Measurements from ENCODE around the gene SLC6A11. TPM values are rescaled to one million over a fixed set of nuclear protein-coding genes. Genes with fewer than 3 reads are reported as not detected.
A peak's percentile ranks its signal among the peaks of the same experiment; 100 is the strongest.

Gene SLC6A11
- total and polyA plus RNA-seq, 10 donors, result 0.03 to 2.7 (median 0.41) TPM; not detected in 2

DNA sequence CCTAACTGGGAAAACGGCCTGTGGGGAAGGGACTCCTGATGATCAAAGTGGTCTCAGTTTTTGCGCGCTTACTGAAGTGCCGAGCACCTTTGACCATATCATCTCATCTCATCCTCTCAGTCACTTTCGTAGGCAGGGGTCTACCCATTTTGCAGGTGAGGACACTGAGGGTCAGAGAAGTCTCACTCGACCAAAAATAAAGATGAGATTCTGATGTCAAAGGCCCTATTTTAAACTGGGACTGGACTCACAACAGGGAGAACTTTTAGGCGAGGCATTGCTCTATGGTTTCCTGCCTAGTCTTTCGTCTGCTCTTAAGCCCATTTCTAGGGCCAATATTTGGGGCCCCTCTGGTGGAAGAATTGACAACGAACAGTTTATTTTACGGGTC lies 830 bp downstream of the SLC6A11 start:
- H3K27me3 ChIP-seq (replicated peaks in 1 of 7), result peaks cover 0 to 56% (median 14%) of the 10 kb centered on the region in 7 donors
- peaks cover 0 to 13% (median 6%) of the 10 kb centered on the region in 6 donors for H3K4me1 ChIP-seq
- H3K36me3 ChIP-seq, result no peaks in the 10 kb centered on the region
- WGBS, 5 donors, result 70 to 77% (median 73%) methylated on average over 10 of the region's 10 CpGs
- no peak overlapping the region for H3K27ac ChIP-seq
- no peak for DNase-seq
- no peak for TF ChIP-seq POLR2A (IDR thresholded peaks at IDR 0.05)
- TF ChIP-seq CTCF (IDR thresholded peaks at IDR 0.05 in 8 of 11, conservative IDR thresholded peaks at IDR 0.05 in 3 of 11), result no peak
- TF ChIP-seq POLR2AphosphoS5 (IDR thresholded peaks at IDR 0.05), result no peak
- intact Hi-C loops (cut with DNase I; ENCODE audit: low total_unique reads), result no loop called here
- no peaks in the 10 kb centered on the region for H3K9me3 ChIP-seq
- H3K4me3 ChIP-seq, result peak overlapping the region in 2 of 8 donors; percentile 15 to 61

DNA sequence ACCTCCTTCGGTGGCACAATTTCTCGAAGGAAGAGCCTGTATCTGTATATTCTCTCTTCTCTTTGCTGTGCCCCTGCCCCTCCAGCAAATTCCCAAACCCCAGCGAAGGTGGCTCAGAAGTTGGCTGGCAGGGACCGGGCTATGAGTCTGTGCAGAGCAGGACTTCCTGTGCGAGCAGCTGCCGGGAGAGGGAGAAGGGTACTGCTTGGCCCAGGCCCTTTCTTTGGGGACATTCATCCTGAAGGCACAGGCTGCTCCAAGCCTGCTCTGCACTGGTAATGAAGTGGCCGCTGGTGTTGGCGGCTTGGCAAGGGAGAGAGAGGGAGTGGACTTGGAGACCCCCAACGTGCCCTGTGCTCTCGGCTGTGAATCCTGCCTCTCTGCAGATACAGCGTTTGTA lies 1.5 kb downstream of the SLC6A11 start:
- no peaks in the 10 kb centered on the region for H3K9me3 ChIP-seq
- H3K27ac ChIP-seq, result no peak overlapping the region
- TF ChIP-seq POLR2A (IDR thresholded peaks at IDR 0.05) (no peak), CTCF (IDR thresholded peaks at IDR 0.05 in 8 of 11, conservative IDR thresholded peaks at IDR 0.05 in 3 of 11) (no peak), POLR2AphosphoS5 (IDR thresholded peaks at IDR 0.05) (no peak)
- intact Hi-C loops (cut with DNase I; ENCODE audit: low total_unique reads), result no loop called here
- no peak for DNase-seq
- H3K27me3 ChIP-seq (replicated peaks in 1 of 7), result peaks cover 0 to 56% (median 14%) of the 10 kb centered on the region in 7 donors
- H3K4me3 ChIP-seq, result no peak overlapping the region
- H3K4me1 ChIP-seq, result peaks cover 0 to 13% (median 6%) of the 10 kb centered on the region in 6 donors
- H3K36me3 ChIP-seq, result no peaks in the 10 kb centered on the region
- 55 to 66% (median 59%) methylated on average over 11 of the region's 11 CpGs for WGBS, 5 donors

- no peaks in the 10 kb centered on the region for H3K4me1 ChIP-seq
- H3K27ac ChIP-seq, result no peak overlapping the region
- H3K27me3 ChIP-seq (replicated peaks in 1 of 7), result peaks cover 0 to 17% (median 0%) of the 10 kb centered on the region in 7 donors
- intact Hi-C loops (cut with DNase I; ENCODE audit: low total_unique reads), result no loop called here
- TF ChIP-seq POLR2AphosphoS5 (IDR thresholded peaks at IDR 0.05) (no peak), POLR2A (IDR thresholded peaks at IDR 0.05) (no peak), CTCF (IDR thresholded peaks at IDR 0.05 in 8 of 11, conservative IDR thresholded peaks at IDR 0.05 in 3 of 11) (no peak)
- H3K4me3 ChIP-seq, result no peak overlapping the region
- no peak for DNase-seq
- WGBS, 5 donors, result 75 to 87% (median 83%) methylated on average over 5 of the region's 5 CpGs
- peaks cover 0 to 10% (median 0%) of the 10 kb centered on the region in 8 donors for H3K9me3 ChIP-seq
- H3K36me3 ChIP-seq, result no peaks in the 10 kb centered on the region
Measured at GRCh38 chr3:10822055-10822454, 6.0 kb downstream of the SLC6A11 start.

DNA sequence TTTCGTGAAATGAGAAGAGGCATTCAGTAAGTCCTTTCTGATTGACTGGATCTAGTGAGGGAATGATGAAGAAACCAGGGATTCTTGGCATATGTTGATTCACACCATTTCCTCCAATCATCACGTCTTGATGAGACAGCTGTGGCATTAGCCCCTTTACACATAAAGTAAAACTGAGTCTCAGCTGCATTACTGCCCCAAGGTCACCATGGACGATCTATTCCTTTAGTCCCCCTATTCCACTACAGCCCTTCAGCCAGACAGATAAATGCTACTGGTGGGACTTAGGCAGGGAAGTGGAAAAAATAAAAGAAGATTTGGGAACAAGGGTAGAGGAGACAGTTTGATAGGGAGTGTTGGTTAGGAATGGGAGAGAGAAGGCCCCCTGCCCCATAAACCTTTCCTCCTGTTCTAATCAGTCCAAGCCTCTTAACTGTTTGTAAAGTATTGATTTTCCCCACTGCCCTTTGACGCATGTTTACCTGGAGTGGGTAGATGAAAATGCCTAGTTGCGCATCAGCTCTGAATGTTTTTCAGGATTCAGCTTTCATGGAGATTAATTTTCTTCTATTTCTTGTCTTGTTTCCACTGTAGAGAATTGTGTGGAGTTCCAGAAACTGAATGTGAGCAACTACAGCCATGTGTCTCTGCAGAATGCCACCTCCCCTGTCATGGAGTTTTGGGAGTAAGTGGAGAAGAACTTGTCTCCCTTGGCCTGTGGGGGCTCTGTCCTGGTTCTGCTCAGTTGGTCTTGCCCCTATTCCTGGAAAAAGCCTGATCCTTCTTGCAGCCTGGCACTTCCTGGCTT lies 6.9 kb downstream of the SLC6A11 start:
- Histone ChIP-seq H3K36me3 (no peaks in the 10 kb centered on the region), H3K9me3 (peaks cover 0 to 10% (median 0%) of the 10 kb centered on the region in 8 donors), H3K27me3 (replicated peaks in 1 of 7) (peaks cover 0 to 8% (median 0%) of the 10 kb centered on the region in 7 donors), H3K4me1 (no peaks in the 10 kb centered on the region), H3K27ac (no peak overlapping the region), H3K4me3 (no peak overlapping the region)
- DNase-seq, result no peak
- 69 to 83% (median 78%) methylated on average over 5 of the region's 5 CpGs for WGBS, 5 donors
- TF ChIP-seq POLR2A (IDR thresholded peaks at IDR 0.05) (no peak), POLR2AphosphoS5 (IDR thresholded peaks at IDR 0.05) (no peak), CTCF (IDR thresholded peaks at IDR 0.05 in 8 of 11, conservative IDR thresholded peaks at IDR 0.05 in 3 of 11) (no peak)
- intact Hi-C loops (cut with DNase I; ENCODE audit: low total_unique reads), result no loop called here
